Caki2 (cell line): ENCODE measurements around the gene PTPN22. TPM values are rescaled to one million over a fixed set of nuclear protein-coding genes. Genes with fewer than 3 reads are reported as not detected.

ENCODE experiments used
- DNase-seq: peaks from one replicate; pipeline ENCODE4 v3.0.0-alpha.2; 2015; ENCODE audit warnings: low read depth
- in situ Hi-C: cut with HindIII; loops from 2 replicates; pipeline ENCODE4 v1.10.0; 2016; ENCODE audit warnings: low sequenced_read_pairs, low pct_unique_long_range_greater_than_20kb, mixed read lengths
- total RNA-seq: library from RNA; depleted of rRNA; stranded (reverse); fragments of >200 nt; shearing (Covaris generic); gene quantifications from 2 replicates; pipeline ENCODE4 v1.2.3, GENCODE V29; 2014; ENCODE audit warnings: low replicate concordance

PTPN22 gene
- total RNA-seq, 1 experiment from 2014 or later: 0.71 TPM

- in situ Hi-C loops: no loop called here
- DNase-seq: no peak
These were observed 20.2 kb upstream of the PTPN22 start for GRCh38 chr1:113891631-113892220.

- DNase-seq: no peak
- in situ Hi-C loops: no loop called here
These were observed 19.3 kb upstream of the PTPN22 start for GRCh38 chr1:113890816-113891215.

DNA sequence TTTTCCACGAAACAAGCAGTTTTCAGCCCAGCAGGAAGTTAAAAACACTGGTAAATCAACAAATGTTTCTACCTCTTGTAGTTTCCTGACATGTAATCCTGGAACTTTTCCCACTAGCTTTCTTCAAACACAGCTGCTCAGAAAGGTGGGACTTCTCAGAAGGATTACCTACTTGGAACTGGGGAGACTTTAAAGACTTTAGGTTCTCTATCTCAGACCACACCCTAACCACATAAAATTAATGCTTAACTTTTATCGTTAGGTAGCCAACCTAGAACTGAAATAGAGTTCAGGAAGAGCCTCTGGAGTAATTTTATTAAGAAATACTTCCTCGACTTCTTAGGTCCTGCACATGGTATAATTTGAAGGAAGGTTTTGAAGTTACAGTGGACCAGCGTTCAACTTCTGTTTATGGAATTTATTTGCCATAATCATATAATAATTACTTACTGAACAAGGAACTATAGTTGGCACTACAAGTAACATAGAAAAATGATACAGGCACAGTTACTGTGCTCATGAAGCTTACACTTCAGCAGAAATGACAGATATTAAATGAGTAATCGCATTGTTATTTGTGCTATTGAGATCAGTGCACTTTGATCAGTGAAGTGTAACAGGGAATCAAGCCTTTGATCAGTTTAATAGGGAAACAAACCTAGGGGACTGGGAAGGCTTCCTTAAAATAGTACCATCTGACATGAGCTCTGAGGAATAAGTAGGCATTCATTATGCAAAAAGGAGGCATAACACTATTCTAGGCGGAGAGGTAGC lies 16.1 kb upstream of the PTPN22 start, which contains the start of gene BCL2L15:
TSS of gene BCL2L15 (minus strand) at position 180 of the 774 bp plus-strand sequence. CDS start 206 bp downstream, outside the sequence.
- in situ Hi-C loops: no loop called here
- peak; percentile 59 for DNase-seq

DNA sequence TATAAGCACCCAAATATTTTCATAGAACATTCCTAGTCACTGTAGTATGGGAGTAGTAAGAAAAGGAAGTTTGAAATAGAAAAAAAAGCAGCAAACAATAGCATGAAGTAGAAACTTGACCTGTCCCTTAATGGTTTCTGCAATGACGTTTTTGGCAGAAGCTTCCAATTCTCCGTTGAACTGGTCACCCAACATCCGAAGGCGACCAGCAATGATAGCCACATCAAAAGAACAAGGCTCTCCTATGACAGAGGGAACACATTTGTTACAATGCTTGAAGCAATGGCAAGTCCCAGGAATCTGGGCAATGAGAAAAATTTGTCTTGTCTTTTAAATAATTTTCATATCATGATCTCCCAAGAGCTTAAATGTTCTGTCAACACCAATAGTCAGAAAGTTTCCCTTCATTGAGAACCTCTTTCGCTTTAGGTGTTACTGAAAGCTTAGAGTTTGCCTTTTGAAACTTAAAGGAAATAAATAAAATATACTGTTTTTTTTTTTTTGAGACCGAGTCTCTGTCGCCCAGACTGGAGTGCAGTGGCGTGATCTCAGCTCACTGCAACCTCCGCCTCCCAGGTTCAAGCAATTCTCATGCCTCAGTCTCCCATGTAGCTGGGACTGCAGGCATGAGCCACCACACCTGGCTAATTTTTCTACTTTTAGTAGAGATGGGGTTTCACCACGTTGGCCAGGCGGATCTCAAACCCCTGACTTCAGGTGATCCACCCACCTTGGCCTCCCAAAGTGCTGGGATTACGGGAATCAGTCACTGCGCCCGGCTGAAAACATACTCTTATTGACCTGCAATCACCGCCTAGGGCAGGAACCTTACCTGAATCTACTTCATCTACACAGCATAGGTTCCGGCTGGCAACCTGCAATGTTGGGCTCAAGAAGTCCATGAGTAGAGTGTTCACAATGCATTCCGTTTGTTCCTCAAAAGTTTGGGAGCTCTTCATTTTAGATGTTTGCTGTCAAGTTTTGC lies 15.2 kb upstream of the PTPN22 start:
- in situ Hi-C loops: no loop called here
- no peak for DNase-seq

DNA sequence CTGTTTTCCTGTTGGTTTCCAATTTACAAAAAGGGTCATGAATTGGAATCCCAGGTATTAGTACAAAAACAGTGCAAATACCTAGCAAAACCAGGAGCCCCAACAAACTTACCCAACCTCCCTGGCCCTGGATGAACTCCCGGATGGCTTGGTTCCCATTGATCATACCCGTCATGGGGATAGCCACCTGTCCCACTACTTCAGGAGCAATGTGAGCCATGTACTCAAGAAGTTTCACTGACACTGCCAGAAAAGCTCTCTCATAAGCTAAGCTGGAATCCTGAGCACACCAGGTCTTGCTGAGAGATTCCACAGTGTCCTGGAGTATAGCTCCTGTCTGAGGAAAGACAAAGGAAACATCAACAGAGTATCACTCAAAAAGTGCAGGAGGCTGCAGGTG lies 10.1 kb upstream of the PTPN22 start:
- no peak for DNase-seq
- in situ Hi-C loops: no loop called here

GRCh38 chr1:113879739-113880038 lies 8.2 kb upstream of the PTPN22 start:
- in situ Hi-C loops: no loop called here
- no peak for DNase-seq

DNA sequence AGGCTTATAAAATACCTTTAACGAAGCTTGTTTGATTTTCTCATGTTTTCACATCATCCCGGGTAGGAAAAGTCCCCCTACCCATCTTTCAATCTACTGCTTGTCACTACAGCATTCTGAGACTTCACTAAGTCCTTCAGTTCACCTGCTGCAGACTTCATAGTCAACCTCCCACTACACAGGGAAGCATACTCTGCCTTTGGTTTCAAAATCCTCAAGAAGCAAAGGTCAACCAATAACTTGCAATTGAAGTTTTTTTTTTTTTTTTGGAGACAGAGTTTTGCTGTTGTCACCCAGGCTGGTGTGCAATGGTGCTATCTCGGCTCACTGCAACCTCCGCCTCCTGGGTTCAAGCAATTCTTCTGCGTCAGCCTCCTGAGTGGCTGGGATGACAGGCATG lies 4.7 kb upstream of the PTPN22 start:
- in situ Hi-C loops: no loop called here
- DNase-seq: no peak

DNA sequence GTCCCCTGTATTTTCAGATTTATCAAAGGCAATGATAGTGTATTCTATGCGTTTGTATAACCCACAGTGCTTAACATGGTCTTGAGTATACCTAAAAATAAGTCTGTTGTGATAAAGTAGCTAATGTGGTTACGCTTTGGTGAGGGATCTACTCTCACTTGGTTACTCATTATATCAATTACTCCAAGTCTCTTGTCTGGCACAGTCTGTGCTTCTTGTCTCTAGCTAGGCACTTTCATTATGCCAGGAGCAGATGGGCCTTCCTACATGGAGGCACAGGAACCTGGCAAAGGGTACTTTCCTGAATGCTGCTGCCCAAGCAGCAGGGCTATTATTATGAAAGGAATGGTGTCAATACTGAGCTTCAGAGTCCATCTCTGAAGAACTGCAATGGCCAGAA lies 4.2 kb upstream of the PTPN22 start:
- no peak for DNase-seq
- in situ Hi-C loops: no loop called here

DNA sequence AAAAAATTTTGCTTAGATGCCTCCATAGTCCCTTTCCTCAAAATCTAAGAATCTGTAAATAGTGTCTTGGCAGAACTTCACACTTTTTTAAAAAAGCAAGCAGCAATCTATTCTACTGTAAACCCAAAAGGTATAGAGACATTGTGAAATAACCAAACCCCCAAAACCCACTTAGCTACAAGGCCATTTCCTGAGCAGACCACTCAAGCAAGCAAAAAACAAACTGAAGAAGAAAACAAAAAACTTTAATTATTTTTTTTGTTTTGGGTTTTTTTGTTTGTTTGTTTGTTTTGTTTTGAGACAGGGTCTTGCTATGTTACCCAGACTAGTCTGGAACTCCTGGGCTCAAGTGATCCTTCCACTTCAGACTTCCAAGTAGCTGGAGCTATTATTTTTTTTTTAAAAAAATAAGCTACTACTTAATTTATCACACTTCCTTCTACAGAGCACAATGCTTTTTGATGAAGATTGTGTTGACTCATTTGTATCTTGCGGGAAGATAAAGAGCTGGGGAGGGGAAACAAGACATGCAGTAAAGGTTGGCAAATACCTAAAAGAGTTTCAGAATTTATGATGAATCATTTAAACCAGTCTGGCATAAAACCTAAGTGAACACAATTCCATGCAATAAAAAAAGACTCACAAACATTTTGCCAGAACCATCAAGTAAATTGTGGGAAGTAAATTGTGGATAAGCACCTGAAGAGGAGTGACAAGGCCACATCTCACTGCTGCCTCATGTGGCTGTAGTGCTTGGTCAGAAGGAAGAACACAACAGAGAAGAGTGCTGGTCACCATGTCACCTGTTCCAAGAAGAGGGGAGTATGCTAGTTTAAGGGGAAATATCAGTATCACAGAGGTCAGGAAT lies 2.7 kb upstream of the PTPN22 start:
- in situ Hi-C loops: no loop called here
- no peak for DNase-seq

DNA sequence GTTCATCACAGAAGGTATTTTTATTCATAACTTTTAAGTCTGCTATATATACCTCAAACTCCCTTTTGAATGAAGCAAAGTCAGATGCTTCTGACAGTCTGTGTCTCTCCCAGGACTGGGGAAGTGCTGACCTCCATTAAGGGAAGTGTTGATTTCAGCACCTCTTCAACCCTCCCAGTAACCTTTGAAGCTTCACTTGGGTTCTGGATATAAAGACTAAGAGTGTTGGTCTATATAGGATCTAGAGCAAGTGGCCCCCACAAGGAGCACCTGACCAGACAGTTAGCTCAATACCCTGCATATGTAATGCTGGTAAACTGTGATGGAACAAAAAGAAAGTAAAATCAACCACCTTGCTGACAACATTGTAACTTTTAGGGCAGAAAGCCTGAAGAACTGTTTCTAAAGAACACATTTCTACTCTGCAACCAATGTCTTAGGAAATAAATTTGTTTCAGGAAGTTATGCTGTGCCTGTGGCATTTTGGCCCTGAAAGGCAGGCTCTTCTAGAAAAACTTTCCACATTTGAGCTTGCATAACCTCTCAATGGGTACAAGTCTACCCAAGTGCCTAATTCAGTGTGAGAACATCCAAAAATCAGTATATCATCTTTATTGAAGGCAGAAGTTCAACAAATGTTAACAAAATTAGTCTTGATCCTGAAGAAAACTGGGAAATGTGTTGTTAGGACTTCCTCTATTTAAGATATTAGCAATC lies 865 bp upstream of the PTPN22 start:
- no peak for DNase-seq
- in situ Hi-C loops: no loop called here

GRCh38 chr1:113870778-113871177 lies 734 bp downstream of the PTPN22 start:
- DNase-seq: no peak
- in situ Hi-C loops: no loop called here

GRCh38 chr1:113868387-113869083 lies 3.0 kb downstream of the PTPN22 start:
- in situ Hi-C loops: no loop called here
- no peak for DNase-seq

DNA sequence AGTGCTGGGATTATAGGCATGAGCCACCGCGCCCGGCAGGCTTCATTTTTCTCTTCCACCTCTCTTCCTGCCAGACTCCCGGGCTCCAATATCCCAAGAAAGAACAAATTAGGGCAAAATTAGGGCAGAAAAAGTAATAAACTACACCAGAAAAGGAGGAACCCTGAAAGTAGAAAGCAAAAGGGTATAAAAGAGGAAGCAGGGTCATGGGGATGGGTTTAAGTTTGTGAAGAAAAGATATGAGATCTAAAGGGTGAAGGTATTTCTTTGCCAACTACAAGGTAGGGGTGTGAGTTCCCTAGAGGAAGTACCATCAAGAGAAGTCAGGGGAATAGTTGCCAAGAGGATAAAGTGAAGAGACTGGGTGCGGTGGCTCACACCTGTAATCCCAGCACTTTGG lies 9.9 kb downstream of the PTPN22 start:
- DNase-seq: no peak
- in situ Hi-C loops: no loop called here

DNA sequence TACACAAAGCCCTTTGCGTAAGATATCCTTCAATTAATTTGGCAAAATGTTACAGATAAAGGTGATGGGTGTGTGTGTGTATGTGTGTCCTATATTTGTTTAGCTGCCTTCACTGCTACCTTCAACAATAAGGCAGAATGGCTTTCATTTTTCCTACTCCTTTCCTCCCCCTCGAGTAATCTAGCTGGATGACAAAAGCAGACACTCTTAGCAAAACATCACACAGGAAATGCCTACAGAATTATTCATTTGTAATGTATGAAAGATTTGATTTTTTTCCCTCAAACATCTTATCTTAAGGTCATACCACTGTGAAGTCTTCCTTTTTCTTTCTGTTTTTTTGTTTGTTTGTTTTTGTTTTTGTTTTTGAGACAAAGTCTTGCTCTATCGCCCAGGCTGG lies 10.6 kb downstream of the PTPN22 start:
- in situ Hi-C loops: no loop called here
- DNase-seq: no peak

- in situ Hi-C loops: no loop called here
These were observed 11.9 kb downstream of the PTPN22 start for GRCh38 chr1:113859478-113860175.

GRCh38 chr1:113858982-113859381 lies 12.5 kb downstream of the PTPN22 start:
- no peak for DNase-seq
- in situ Hi-C loops: no loop called here

More at GRCh38 chr1:113859478-113860175, 11.9 kb downstream of the PTPN22 start:
- DNase-seq: no peak
